ENCODE measurements around the gene SND1.

SND1 gene

DNA sequence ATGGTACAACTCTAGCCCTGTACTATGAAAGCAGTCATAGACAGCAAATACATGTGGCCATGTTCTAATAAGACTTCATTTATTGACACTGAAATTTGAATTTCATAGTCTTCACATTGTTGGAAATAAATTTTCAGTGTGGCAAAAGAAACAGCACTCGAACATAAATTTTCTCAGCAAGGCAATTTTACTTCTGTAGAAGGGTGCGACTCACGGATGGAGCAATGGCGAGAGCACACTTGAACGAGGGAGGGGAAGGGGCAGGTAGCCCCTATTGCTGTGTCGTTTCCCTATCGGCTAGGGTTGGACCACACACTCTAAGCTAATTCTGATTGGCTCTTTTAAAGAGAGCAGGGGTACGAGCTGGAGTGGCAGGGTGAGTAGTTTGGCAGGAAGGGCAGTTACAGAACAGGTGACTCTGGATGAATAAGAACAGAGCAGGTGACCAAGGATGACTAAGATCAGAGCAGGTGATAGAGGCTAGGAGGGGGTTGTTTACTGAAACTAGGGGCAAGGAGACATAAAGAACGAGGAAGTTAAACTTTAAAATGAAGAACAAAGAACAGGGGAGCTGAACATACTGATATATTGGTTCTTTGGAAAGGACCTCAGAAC is 327.2 kb downstream of the SND1 start:
- no peak for DNase-seq (ENCODE audit: insufficient read length, low spot score)
- no peak for FAIRE-seq

DNA sequence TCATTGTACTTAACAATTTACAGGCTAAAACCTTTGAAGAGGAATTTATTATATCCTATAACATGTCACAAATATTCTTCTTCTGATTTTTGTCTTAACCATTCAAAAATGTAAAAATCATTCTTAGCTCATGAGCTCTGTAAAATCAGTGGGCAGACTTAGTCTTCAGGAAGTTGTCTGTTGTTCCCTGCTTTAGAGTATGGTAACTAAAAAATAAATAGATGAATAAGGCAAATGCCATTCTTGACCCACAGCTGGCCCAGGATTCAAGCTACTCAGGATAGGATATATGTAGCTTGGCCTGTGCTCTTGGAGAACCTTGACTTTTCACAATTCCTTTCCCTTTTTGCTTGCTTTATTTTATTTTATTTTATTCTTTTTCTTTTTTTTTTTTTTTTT is 327.7 kb downstream of the SND1 start:
- FAIRE-seq (no peak), DNase-seq (ENCODE audit: insufficient read length, low spot score) (no peak)

DNA sequence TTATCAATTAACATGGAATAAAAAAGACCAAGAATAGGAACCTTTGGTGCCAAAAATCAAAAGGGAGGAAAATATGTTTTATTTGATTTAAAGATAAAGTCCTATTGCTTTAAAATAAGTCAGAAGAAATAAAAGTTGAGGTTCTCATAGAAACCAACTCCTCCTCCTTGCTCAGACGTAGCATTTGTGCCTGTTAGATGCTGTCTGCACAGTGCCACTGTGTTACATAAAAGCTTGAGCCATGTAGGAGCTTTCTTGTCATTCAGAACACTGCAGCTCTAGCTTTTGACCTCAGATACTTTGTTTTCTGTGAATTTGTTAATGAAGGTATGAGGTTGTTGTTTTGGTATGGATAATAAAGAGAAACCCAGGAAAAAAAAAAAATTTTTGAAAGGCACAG is 328.9 kb downstream of the SND1 start:
- FAIRE-seq, result no peak
- DNase-seq (ENCODE audit: insufficient read length, low spot score), result no peak

DNA sequence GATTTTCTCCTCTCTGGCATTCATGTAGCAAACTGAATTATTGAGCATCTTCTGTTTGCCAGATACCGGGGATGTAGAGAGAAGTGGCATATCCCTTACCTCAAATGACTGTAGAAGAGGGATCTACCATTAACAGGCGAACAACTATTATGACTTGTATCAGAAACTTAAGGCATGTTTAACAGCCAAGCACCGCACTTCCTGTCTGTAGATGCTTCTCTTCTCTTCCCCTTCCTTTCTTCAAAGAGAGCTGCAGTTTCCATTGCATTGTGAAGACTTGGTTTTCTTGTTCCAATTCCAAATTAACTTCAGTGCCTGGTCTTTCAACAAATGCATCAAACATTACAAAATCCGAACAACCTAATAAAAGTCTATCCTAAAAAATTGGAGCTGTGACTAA is 330.0 kb downstream of the SND1 start:
- DNase-seq (ENCODE audit: insufficient read length, low spot score), result no peak
- no peak for FAIRE-seq

DNA sequence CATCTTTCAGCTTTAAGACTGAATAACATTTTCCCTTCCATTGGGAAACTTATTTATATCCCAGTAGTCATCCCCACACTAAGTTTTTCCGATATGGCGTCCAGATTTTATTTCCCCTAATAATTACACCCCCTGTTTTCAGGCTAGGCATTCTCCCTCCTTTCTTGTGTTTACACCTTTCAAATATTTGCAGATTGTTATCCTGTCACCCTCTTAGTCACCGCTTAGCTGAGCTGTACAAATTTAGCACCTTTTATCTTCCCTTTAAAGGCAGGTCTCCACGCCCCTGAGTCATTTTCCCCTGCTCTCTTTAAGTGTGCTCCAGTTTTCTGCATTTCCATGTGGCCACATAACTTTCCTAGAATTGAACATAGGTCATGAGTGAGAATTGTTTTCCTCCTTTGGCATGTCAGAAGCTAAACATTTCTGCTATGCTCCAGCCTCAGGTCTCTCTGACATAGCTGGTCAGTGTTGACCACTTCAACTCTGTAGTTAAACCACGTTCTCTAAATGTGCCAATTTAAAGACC is 331.9 kb downstream of the SND1 start:
- FAIRE-seq, result no peak
- no peak for DNase-seq (ENCODE audit: insufficient read length, low spot score)

DNA sequence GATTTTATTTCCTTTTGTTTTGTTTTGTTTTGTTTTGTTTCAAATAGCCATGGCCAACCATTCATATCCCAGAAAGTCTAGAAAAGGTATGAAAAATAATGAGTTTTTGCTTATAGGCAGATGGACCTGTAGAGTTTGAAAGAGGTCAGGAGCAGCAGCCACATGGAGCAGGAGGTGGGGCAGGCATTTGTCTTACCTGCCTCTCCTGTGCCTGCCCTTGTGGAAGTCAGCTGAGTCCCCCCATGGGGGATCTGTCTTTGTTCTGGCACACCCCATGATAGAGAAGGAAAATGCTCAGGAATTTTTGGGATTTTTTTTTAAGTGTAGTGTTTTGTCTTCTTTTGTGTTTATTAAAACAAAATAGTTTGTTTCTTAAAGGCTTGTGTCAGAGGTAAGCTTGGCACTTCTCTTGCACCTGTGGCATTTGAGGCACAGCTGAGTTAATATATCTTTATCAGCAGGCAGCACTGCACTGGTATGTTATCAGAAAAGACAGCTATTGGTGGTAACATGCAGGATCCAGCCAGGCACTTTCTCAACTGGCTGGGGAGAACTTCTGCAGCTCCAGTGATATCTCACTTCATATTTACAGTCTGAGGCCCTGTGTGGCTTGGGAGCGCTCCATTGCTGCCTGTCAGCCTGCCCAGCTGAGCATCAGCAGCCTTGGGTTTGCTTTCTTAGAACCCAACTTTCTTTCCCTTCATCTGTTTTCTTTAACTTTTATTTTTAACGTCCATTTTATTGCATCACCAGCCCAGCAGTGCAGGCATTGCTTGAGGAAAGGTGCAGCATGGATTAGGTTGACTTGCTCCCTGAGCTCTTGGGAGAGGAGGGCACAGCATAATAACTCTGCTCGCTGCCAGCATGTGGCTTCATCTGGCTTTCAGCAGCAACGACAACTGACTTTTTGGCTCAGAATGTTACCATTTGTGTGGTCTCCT is 334.9 kb downstream of the SND1 start:
- FAIRE-seq (no peak), DNase-seq (ENCODE audit: insufficient read length, low spot score) (no peak)

DNA sequence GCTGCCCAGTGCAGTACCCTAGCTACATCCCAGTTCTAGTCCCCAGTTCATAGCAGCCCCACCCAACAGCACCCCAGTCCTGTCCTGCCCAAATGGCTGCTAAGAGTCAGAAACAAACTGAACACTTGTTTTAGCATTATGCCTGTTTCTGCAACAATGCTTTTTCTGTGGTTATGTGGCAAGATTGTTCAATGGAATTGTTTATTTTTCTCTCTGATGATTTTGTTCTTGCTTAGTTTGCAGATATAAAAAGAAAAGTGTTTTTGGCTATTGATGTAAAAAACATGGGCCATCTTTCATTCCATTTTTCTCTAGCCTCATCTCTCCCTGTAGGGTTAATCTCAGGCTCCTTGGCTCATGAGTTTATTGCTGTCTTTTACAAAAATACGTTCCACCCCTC is 336.8 kb downstream of the SND1 start:
- FAIRE-seq (no peak), DNase-seq (ENCODE audit: insufficient read length, low spot score) (no peak)

DNA sequence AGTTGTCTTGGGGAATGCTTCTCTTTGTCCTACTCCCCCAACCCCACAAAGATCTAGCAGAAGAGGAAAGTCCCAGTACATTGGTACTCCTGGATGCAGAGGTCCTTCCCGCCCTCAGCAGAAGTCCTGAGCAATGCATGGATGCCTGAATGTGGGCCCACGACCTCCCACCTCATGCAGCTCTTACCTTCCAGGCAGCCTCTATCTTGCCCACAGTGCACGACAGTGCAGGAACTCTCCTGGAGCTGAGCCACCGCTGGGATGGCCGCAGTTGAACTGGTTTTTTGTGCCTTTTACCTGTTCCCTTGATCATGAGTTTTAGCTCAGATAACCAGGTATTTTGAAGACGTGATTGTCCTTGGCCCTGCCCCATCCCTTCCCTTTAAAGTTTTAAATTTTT is 341.3 kb downstream of the SND1 start:
- no peak for FAIRE-seq
- DNase-seq (ENCODE audit: insufficient read length, low spot score), result no peak

DNA sequence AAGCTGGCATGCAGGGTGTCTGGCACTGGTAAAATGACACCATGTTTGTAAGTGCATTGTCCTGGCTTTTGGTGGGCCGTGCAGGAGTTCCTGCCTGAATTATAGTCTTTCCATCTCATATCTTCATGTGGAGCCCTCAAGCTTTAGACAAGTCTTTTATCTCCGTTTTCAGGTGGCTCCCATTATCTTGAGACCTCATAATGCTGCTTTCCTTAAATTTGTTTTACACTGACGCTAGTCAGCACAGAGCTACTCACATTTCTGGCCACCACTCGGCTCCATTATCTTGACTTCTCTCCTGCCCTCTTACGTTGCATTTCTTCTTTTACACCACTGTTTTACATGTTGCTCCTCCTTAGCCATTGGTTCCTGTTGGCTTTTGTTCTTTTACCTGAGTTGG is 342.0 kb downstream of the SND1 start:
- FAIRE-seq (no peak), DNase-seq (ENCODE audit: insufficient read length, low spot score) (no peak)

DNA sequence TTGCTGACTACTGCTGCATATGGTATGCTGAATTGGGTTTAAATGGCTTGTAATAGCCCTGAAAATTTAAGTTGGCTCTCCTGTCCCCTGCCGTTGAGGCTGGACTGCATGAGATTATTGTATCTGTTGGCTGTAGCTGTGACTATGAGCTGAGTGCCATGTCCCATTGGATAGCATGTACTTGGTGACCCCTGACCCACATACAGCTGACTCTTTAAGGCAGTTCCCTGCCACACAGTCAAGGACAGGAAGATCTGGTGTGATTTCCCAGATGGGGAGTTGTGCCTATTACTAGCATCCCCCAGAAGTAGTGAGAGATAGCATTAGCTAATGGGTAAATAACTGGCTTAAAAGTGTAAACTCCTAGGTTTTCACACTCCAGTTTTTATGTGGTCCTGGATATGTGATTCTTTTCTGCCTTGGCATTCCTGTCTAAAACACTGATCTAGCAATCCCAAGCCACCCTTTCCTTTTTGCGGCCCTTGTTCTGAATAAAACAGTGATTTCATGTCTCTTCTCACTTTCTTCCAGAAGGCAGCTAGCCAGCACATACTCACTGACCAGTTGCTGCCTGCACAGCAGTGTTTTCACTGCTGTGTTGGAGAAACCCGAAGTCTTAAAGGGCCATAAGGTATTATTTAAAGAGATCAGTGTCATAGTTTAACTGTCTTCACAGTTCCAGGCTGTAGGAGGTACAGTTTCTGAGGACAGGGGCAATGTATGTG is 343.3 kb downstream of the SND1 start:
- FAIRE-seq, result no peak
- DNase-seq (ENCODE audit: insufficient read length, low spot score), result no peak

DNA sequence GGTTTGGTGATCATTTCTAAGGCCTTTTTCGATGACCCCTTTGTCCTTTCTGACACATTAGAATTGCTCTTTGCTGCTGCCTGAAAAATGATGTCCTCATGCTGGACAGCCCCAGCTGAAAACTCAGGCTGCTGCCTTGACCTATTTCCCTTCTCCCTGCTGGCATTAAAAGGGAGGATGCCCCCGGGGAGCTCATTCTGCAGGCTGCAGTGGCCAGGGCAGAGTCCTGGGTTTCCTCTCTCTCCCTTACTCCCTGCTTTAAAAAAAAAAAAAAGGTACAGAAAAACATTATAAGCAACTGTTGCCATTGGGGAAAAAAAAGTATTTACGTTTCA is 343.9 kb downstream of the SND1 start:
- DNase-seq (ENCODE audit: insufficient read length, low spot score) (no peak), FAIRE-seq (no peak)

DNA sequence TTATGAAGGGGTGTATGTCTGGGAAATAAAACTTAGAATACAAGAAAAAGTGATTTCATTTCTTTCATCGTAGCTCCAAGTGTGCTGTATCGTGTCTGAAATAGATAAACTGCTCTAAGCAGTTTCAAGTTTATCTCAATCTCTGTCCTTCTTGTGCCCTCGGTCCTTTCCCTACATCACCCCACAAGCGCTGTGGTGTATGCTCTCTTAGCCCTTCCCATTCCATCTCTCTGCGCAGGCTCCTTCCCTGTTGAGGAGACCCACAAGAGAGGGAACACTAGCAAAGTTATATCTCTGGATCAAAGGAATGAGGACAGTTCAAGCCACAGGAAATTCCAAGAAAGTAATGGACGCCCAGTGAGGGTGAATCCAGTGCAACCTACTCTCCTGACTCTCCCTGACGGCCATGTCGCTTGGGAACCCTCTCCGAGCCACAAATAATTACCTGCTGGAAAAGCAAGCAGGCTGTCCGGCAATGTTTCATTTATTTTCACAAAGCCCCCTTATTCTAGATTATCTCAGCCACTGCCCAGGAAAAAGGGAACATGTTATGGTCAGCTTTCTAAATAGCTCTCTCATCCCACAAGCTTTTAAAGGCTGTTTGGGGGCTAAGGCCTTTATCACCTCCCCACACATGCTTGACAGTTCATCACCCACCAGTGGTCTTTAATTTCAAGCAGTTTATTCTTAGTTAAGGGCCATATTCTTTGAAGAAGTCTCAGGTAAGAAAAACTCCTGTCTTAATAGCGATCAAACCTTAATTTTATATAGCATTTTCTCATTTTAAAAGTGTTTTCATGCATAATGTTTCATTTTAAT is 344.5 kb downstream of the SND1 start:
- FAIRE-seq (no peak), DNase-seq (ENCODE audit: insufficient read length, low spot score) (no peak)

DNA sequence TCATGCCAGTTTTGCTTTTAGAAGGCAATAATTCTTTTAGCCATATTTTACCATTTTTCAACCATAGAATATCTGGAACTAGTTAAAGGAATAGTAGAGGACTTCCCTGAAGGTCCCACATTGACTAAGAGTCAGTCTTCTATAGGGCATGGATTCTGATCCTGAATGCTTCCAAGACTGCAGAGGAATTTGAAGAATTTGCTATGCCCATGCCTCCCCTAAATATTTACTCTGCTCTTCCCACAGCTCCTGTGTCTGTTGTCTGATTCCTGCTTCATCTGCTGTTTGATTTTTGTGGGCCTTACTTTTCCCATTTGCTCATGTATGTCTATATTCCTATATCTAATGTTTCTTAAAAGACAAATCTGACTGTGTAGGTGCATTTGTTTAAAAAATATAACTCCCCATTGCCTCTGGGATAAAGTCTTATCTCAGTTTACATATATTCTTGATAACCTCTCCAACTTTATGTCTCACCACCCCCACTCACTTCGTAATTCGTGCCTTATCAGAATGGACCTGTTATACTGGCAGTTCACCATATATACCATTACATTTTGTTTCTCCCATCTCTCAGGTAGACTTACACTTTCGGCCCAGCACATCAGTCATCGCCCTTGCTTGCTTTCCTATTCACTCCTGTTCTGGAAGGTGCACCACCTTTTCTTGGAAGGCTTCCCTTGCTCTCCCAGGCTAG is 345.4 kb downstream of the SND1 start:
- FAIRE-seq (no peak), DNase-seq (ENCODE audit: insufficient read length, low spot score) (peak; percentile 26)

DNA sequence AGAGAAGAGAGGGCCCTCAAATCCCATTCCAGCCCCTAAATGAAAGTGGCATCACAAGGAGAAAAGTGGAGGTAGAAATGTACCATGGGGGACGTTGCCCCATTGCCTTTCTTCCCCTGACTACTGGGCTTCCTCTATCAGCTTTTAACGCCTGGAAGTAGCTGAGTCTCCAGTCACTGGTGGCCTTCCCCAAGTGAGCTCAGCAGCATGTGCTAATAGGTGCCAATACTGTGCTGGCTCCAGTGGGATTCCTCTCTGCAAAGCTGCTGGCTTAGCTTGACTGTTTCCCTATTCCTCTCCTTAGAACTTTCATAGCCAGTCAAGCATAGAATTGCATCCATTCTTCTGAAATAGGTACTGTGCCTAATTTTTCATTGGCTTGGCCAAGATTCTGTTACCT is 346.7 kb downstream of the SND1 start:
- DNase-seq (ENCODE audit: insufficient read length, low spot score) (no peak), FAIRE-seq (no peak)

DNA sequence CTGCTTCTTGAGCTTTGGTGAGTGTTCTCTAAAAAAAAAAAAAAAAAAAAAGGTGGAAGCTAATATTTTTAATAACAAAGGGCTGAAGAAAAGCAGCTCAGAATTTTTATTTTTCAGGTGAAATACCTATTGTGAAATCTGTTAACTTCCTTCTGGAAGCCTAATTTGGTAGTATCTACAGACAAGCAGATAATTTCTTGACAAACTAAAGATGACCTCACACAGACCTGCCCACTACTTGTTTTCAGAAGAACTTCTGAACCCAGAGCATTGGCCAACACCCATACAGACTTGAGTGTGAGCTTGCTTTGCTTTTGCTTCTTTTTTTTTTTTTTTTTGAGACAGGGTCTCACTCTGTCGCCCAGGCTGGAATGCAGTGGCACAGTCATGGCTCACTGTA is 348.1 kb downstream of the SND1 start:
- FAIRE-seq (no peak), DNase-seq (ENCODE audit: insufficient read length, low spot score) (no peak)

DNA sequence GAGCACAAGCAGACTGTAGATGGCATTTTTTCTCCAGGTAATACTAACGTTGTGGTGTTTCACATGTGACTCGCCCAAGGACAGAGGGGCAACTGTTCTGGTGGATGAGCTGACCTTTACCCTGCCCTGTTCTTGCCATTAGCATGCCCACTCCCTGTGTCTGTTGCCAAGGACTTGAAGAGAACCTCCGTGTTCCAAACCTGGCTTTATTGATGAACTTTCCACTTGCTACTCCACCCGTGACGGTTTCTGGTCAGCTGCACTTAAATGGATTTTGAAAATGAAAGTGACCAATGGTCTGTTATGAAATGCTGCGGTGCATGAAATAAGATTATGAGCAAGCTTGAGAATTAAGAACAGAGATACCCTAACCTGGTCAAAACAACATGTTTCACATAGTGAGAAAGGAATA is 348.9 kb downstream of the SND1 start:
- FAIRE-seq, result no peak
- DNase-seq (ENCODE audit: insufficient read length, low spot score), result no peak

DNA sequence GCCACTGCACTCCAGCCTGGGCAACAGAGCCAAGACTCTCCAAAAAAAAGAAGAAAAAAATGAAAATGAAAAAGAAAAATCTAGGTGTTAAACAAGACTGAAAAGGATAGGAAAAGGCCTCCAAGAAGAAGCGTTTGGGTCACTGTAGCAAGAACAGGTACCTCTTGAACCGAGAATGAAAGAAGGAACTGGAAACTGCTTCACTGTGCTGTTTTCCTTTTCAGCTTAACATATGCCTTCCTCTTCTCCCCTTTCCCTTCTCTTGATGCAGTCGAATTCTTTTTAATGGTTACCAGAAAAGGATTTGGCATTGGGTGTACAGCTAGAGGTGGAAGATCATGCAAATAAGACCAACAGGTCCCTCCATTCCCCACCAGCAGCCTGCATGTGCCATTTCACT is 351.2 kb downstream of the SND1 start:
- FAIRE-seq, result no peak
- no peak for DNase-seq (ENCODE audit: insufficient read length, low spot score)

DNA sequence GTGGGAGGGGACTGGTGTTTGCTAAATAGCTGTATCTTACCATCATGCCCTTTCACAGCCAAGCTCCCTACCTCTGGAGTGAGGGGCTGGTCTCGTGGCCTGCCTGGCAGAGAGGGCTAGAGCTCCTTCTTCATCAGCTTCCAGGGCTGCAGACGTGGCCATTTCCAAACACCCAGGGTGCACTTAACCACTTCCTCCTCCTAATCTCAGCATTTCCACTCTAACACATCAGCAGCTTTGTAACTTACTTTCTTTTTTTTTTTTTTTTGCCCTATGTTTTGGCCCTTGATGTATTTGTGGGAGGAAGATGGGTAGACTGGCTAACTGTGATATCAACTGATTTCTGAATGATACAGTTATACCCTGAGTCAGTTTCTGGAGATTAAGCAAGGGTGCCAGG is 351.8 kb downstream of the SND1 start:
- DNase-seq (ENCODE audit: insufficient read length, low spot score) (no peak), FAIRE-seq (no peak)

DNA sequence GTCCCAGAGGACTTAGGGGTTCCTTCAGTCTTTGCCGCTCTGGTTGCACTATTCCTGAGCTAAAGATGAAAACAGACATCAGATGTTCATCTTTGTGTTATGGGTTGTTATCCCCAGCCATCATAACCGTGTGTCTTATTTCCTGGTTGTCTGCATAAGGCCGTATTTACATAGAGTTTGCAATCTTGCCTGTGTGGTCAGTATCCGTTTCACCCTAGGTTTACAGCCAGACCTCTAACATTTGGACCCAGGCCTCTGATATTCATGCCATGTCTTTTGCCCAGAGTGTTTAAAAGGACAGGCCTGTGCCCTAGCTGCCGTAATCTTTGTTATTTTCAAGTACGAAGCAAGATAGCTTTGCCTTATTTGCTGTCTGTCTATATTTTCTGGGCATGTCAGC is 352.6 kb downstream of the SND1 start:
- no peak for FAIRE-seq
- DNase-seq (ENCODE audit: insufficient read length, low spot score), result no peak

DNA sequence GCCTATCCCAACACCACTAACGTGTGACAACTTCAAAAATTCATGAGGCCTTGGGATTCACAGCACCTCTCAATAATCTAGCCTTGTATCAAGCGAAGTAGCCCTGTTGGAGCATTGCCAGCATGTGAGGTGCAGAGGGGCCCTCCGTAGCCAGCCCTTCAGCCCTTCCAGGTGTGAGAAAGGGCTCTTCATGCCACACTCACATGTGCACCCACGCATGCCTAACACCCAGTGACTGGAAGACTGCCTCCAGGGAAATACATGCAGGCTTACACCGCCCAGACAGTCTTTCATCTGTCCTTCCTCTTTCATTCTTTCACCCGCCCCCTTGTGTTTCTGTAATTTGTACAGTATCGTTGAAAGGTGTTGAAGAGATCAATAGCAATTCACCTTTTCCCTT is 353.1 kb downstream of the SND1 start:
- FAIRE-seq, result no peak
- no peak for DNase-seq (ENCODE audit: insufficient read length, low spot score)
